Stomach (tissue), 4 donors: Measurements from ENCODE around the gene SEC11A.

Experiments
- EP300 ChIP-seq: sonication (generic); formaldehyde crosslinking; IDR thresholded peaks from one replicate; pipeline ENCODE4 v1.6.1; 2017; ENCODE audit warnings: antibody characterized with exemption
- POLR2A ChIP-seq, 4 donors: fragments of 450-650 bp; IDR thresholded peaks; one replicate each; pipeline ENCODE4 v1.6.1; 2016; ENCODE audit warnings: antibody characterized with exemption in 4 of 4, control low read depth in 2 of 4, mild to moderate bottlenecking in 1 of 4, moderate library complexity in 1 of 4
- POLR2AphosphoS5 ChIP-seq, 3 donors: sonication (generic); formaldehyde crosslinking; IDR thresholded peaks; one replicate each; pipeline ENCODE4 v1.6.1; 2016; ENCODE audit warnings: antibody characterized with exemption in 3 of 3
- TF ChIP-seq, protein P1 (sequence below), 7 experiments: fragments of 450-650 bp in 4 of 7; fragments of 200-600 bp in 3 of 7; sonication (generic) in 3 of 7; IDR thresholded peaks; one replicate each; pipeline ENCODE4 v1.5.1; 2016 to 2019; ENCODE audit warnings: antibody characterized with exemption in 7 of 7, control low read depth in 2 of 7, mild to moderate bottlenecking in 1 of 7

DNA sequence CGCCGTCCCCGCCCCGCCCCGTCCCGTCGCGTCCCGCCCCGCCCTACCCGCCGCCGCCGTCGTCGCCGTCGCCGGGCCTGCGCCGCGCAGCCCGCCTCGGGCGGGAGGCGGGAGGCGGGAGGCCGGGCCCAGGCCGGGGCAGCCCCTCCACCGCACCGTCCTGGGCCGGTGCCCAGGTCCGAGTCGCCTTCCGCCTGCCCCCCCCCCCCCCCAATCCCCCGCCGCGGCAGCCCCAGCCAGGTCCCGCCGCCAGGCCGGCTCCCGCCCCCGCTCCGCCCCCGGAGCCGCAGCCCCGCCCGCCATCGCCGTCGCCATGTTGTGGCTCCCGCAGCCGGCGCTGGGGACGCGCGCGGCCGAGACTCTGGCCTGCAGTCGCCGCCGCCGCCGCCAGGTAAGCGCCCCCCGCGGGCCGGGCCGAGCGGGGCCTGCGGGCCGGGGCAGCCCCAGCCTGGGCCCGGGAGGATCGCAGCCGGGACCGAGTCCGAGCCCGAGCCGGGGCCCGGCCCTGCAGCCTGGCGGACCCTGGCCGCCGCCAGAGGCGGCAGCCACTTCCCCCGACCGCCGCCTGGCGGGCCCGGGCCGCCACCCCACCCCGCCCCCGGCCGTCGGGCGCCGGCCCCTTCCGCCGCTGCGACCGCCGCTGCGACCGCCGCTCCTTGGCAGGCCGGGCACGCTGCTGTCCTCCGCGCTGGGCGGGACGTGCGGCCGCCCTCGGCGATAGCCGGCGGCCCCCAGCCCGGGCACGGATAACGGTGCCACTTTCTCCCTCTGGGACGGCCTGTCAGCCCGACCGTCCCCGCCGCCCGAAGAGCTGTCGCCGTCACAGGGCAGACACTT lies 32.6 kb upstream of the SEC11A start, which contains the start of gene ZNF592:
- no peak for TF ChIP-seq POLR2A (IDR thresholded peaks at IDR 0.05)
- TF ChIP-seq, protein P1, sequence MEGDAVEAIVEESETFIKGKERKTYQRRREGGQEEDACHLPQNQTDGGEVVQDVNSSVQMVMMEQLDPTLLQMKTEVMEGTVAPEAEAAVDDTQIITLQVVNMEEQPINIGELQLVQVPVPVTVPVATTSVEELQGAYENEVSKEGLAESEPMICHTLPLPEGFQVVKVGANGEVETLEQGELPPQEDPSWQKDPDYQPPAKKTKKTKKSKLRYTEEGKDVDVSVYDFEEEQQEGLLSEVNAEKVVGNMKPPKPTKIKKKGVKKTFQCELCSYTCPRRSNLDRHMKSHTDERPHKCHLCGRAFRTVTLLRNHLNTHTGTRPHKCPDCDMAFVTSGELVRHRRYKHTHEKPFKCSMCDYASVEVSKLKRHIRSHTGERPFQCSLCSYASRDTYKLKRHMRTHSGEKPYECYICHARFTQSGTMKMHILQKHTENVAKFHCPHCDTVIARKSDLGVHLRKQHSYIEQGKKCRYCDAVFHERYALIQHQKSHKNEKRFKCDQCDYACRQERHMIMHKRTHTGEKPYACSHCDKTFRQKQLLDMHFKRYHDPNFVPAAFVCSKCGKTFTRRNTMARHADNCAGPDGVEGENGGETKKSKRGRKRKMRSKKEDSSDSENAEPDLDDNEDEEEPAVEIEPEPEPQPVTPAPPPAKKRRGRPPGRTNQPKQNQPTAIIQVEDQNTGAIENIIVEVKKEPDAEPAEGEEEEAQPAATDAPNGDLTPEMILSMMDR (IDR thresholded peaks at IDR 0.05): peak in 1 of 7 experiments; percentile 76
- TF ChIP-seq EP300: no peak
- peak in 2 of 3 donors; percentile 3 to 32 for TF ChIP-seq POLR2AphosphoS5 (IDR thresholded peaks at IDR 0.05)
